K562 (cell line): ENCODE results near the gene EHD2. TPM values are rescaled to one million over a fixed set of nuclear protein-coding genes. Genes with fewer than 3 reads are reported as not detected.

Experiments used
- ATAC-seq: fragments of 200-7000 bp; cut with Tn5 transposase; 3 replicates; pipeline ENCODE4 v1.9.1; 2020; ENCODE audit warnings: moderate library complexity
- BruUV-seq: library from RNA; stranded (reverse); fragments of 400-500 nt; replicated peaks from 2 replicates; lab custom pipeline; 2021; lab: Mats Ljungman, UMichigan
- CTCF ChIA-PET: fragments of 300-600 bp; formaldehyde crosslinking; extraction: SDS; loops from one replicate; lab custom pipeline; 2021; ENCODE audit warnings: low intra/inter-chr PET ratio; lab: Yijun Ruan, JAX
- POLR2A ChIA-PET: fragments of 300-600, 350-650 bp; sonication (Branson Sonifier 250); formaldehyde crosslinking; extraction: SDS; loops from one replicate; lab custom pipeline; 2021; ENCODE audit warnings: antibody characterized with exemption, inconsistent platforms; lab: Yijun Ruan, JAX
- DNase-seq, 4 experiments: peaks; one replicate each; pipeline versions ENCODE4 v3.0.0 to v3.0.0-alpha.2; 2011 to 2018; ENCODE audit warnings: low spot score in 3 of 4, mixed read lengths in 3 of 4; ENCODE audit errors: extremely low read depth in 1 of 4
- FAIRE-seq: peaks from 2 replicates; lab custom pipeline; 2011; peaks lifted over from hg19 to GRCh38; lab: Jason Lieb, UNC
- H2AFZ ChIP-seq: 2 replicates; pipeline ENCODE4 v1.6.0; 2011; ENCODE audit warnings: low read depth, low read length, control low read depth, inconsistent platforms
- H3K27ac ChIP-seq: fragments of 200-600 bp; 3 replicates; pipeline ENCODE4 v1.8.0; 2011; ENCODE audit warnings: low read depth, mild to moderate bottlenecking, control low read depth, inconsistent platforms, low read length, moderate library complexity, mixed read lengths; ENCODE audit errors: extremely low read depth
- H3K27me3 ChIP-seq, 2 experiments: fragments of 300-600 bp in 1 of 2; 2 replicates in 1 of 2; 3 replicates in 1 of 2; pipeline versions ENCODE4 v1.6.0 to v1.8.0; 2011; ENCODE audit warnings: inconsistent platforms in 2 of 2, low read length in 2 of 2, mild to moderate bottlenecking in 1 of 2, mixed read lengths in 1 of 2, moderate library complexity in 1 of 2; ENCODE audit not compliant: control insufficient read depth in 2 of 2, insufficient read depth in 2 of 2
- H3K36me3 ChIP-seq: fragments of 300-600 bp; 3 replicates; pipeline ENCODE4 v1.8.0; 2011; ENCODE audit warnings: mild to moderate bottlenecking, low read length, inconsistent platforms; ENCODE audit not compliant: control insufficient read depth, insufficient read depth
- H3K4me1 ChIP-seq, 2 experiments: fragments of 200-600 bp in 1 of 2; replicated peaks in 1 of 2; 2 replicates in 1 of 2; 3 replicates in 1 of 2; pipeline versions ENCODE4 v1.5.1 to v1.8.0; 2011; ENCODE audit warnings: inconsistent platforms in 2 of 2, low read length in 2 of 2, mild to moderate bottlenecking in 1 of 2, mixed read lengths in 1 of 2, moderate library complexity in 1 of 2; ENCODE audit not compliant: control insufficient read depth in 2 of 2, insufficient read depth in 2 of 2
- H3K4me2 ChIP-seq: 2 replicates; pipeline ENCODE4 v1.6.1; 2011; ENCODE audit warnings: low read length, control low read depth, inconsistent platforms, mixed read lengths; ENCODE audit not compliant: insufficient read depth
- H3K4me3 ChIP-seq: fragments of 200-600 bp; sonication (generic), shearing (Covaris generic); 2 replicates; pipeline ENCODE4 v1.5.1; 2016; ENCODE audit warnings: control low read depth, inconsistent platforms
- H3K79me2 ChIP-seq: fragments of 200-600 bp; 3 replicates; pipeline ENCODE4 v1.8.0; 2011; ENCODE audit warnings: low read length, inconsistent platforms; ENCODE audit not compliant: control insufficient read depth, insufficient read depth
- H3K9ac ChIP-seq, 2 experiments: 2 replicates each; pipeline versions ENCODE4 v1.6.0 to v1.6.1; 2011; ENCODE audit warnings: low read depth in 2 of 2, low read length in 2 of 2, control low read depth in 1 of 2, inconsistent platforms in 1 of 2, mild to moderate bottlenecking in 1 of 2, mixed read lengths in 1 of 2; ENCODE audit not compliant: insufficient read depth in 1 of 2
- H3K9me1 ChIP-seq: one replicate; pipeline ENCODE4 v1.6.0; 2011; ENCODE audit warnings: inconsistent platforms, mild to moderate bottlenecking, low read length, moderate library complexity; ENCODE audit not compliant: control insufficient read depth, insufficient read depth
- H3K9me3 ChIP-seq: replicated peaks from 2 replicates; pipeline ENCODE4 v1.5.1; 2011; ENCODE audit warnings: low read depth, low read length, inconsistent platforms; ENCODE audit not compliant: control insufficient read depth, insufficient read depth
- H4K20me1 ChIP-seq: replicated peaks from 2 replicates; pipeline ENCODE4 v1.6.1; 2011; ENCODE audit warnings: low read length, inconsistent platforms, mixed read lengths; ENCODE audit not compliant: control insufficient read depth, insufficient read depth
- CBX8 ChIP-seq: fragments of 200-600 bp; sonication (generic); IDR thresholded peaks from 2 replicates; pipeline ENCODE4 v1.6.1; 2012; ENCODE audit warnings: borderline replicate concordance, mixed run types, low read depth, mild to moderate bottlenecking, moderate library complexity, mixed read lengths, low read length, control low read depth, inconsistent platforms; ENCODE audit not compliant: poor library complexity, severe bottlenecking; ENCODE audit errors: extremely low read depth
- FOXK1 ChIP-seq: sonication (generic); formaldehyde crosslinking; IDR thresholded peaks from 2 replicates; pipeline ENCODE4 v1.8.0; 2022; ENCODE audit warnings: missing genetic modification reagents, mild to moderate bottlenecking, borderline replicate concordance
- L3MBTL2 ChIP-seq: fragments of 450-650 bp; IDR thresholded peaks from 2 replicates; pipeline ENCODE4 v1.6.1; 2016; ENCODE audit warnings: mild to moderate bottlenecking, moderate library complexity
- MAFK ChIP-seq: IDR thresholded peaks from 2 replicates; pipeline ENCODE4 v1.6.1; 2011; ENCODE audit warnings: low read length, improper control_type of control experiment
- MED1 ChIP-seq: sonication (generic); formaldehyde crosslinking; IDR thresholded peaks from 2 replicates; pipeline ENCODE4 v1.8.1; 2023; ENCODE audit warnings: missing genetic modification reagents, borderline replicate concordance
- MIER1 ChIP-seq: fragments of 450-650 bp; IDR thresholded peaks from 2 replicates; pipeline ENCODE4 v1.6.1; 2016; ENCODE audit warnings: antibody characterized with exemption, mild to moderate bottlenecking, low read depth
- NR2C1 ChIP-seq, 2 experiments: fragments of 450-650 bp; IDR thresholded peaks; 2 replicates each; pipeline ENCODE4 v1.6.1; 2017; ENCODE audit warnings: mild to moderate bottlenecking in 2 of 2, antibody characterized with exemption in 1 of 2, inconsistent platforms in 1 of 2, missing compliant biosample characterization in 1 of 2, missing genetic modification characterization in 1 of 2
- NR2C2 ChIP-seq, 2 experiments: fragments of 200-800 bp in 1 of 2; sonication (Bioruptor generic) in 1 of 2; sonication (generic) in 1 of 2; formaldehyde crosslinking in 1 of 2; IDR thresholded peaks; 2 replicates each; pipeline versions ENCODE4 v1.6.1 to v1.8.0; 2016 to 2022; ENCODE audit warnings: mild to moderate bottlenecking in 1 of 2, missing compliant biosample characterization in 1 of 2, missing genetic modification characterization in 1 of 2, missing genetic modification reagents in 1 of 2
- NUFIP1 ChIP-seq: fragments of 450-650 bp; IDR thresholded peaks from 2 replicates; pipeline ENCODE4 v1.6.1; 2018; ENCODE audit not compliant: partially characterized antibody
- PURB ChIP-seq: sonication (generic); formaldehyde crosslinking; IDR thresholded peaks from 2 replicates; pipeline ENCODE4 v1.9.0; 2021; ENCODE audit warnings: low read depth, mild to moderate bottlenecking, missing genetic modification reagents
- RFX7 ChIP-seq: fragments of 250-450 bp; sonication (Bioruptor Pico); IDR thresholded peaks from 2 replicates; pipeline ENCODE4 v1.5.1; 2021; ENCODE audit warnings: mild to moderate bottlenecking
- ZNF274 ChIP-seq: IDR thresholded peaks from 2 replicates; pipeline ENCODE4 v1.6.1; 2011; ENCODE audit warnings: low read depth, mild to moderate bottlenecking, low read length, moderate library complexity, borderline replicate concordance
- WGBS: fragments of 100-300 bp; shearing (Covaris generic); methylation state at CpG from one replicate; pipeline ENCODE4 v1.1.6; 2016; ENCODE audit warnings: low coverage, mixed read lengths; ENCODE audit not compliant: insufficient coverage; ENCODE audit errors: missing lambda C conversion rate; 5-methylcytosine and 5-hydroxymethylcytosine counted together
- in situ Hi-C: fragments of 300-500 bp; cut with MboI; formaldehyde crosslinking; loops from 4 replicates; pipeline ENCODE4 v1.15.0; 2018; ENCODE audit warnings: inconsistent platforms, mixed read lengths
- intact Hi-C: fragments of 100-400 bp; cut with micrococcal nuclease; formaldehyde crosslinking; loops from 2 replicates; pipeline ENCODE4 v1.14.2; 2022
- polyA plus RNA-seq, 8 experiments: library from polyadenylated mRNA; depleted of rRNA in 4 of 8; stranded (reverse) in 5 of 8; unstranded in 3 of 8; fragments of >200 nt; fragmentation: Nextera tagmentation in 2 of 8; fragmentation: Illumina TruSeq in 1 of 8; extraction: Ambion mirVana in 2 of 8; extraction: Trizol in 1 of 8; gene quantifications; 2 replicates each; pipeline versions ENCODE4 v1.2.1 to v1.2.3, GENCODE V29; 2011 to 2014; ENCODE audit warnings: inconsistent platforms in 1 of 8, missing spikeins in 1 of 8
- total RNA-seq, 7 experiments: library from RNA; depleted of rRNA in 6 of 7; stranded (reverse); fragments of >200 nt in 6 of 7; fragmentation: Illumina TruSeq in 2 of 7; extraction: Trizol in 2 of 7; gene quantifications; 2 replicates each; pipeline versions ENCODE4 v1.2.1 to v1.2.3, GENCODE V29; 2011 to 2021; ENCODE audit warnings: low replicate concordance in 1 of 7
- TF ChIP-seq, protein P1 (sequence below): fragments of 250-450 bp; sonication (Bioruptor Pico); IDR thresholded peaks from 2 replicates; pipeline ENCODE4 v1.4.0; 2020; ENCODE audit warnings: mild to moderate bottlenecking, moderate library complexity

The EHD2 gene
- total and polyA plus RNA-seq, 9 of the 15 experiments (the other 6 are each of a cell fraction or from before 2014, with no cell fraction given) = 1.7 to 32.2 (median 3.0) TPM

DNA sequence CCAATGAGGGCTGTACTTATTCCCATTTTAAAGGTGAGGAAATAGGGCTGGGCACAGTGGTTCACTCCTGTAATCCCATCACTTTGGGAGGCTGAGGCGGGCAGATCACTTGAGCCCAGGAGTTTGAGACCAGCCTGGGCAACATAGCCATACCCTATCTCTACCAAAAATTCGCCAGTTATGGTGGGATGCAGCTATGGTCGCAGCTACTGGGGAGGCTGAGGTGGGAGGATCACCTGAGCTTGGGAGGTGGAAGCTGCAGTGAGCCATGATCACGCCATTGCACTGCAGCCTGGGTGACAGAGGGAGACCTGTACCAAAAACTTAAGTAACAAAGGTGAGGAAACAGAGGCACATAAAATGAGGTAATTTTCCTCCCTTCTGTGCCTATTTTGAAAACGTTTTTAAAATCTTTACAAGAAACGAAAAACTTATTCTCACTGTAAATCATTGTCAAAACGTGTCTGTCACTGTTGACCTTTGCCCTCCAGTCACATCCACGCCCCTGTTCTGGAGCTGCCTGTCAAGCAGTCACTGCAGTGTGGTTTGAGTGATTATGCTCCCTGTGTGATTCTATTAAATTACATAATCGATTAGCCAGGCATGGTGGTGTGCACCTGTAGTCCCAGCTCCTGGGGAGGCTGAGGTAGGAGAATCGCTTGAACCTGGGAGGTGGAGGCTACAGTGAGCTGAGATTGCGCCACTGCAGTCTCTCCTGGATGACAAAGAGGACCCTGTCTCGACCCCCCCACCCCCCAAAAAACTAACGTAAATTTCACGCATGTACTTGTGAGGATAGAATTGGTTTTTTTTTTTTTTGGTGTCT, 44.6 kb downstream of the EHD2 start:
- FAIRE-seq = peak; percentile 65
- Histone ChIP-seq H3K4me2 (no peak overlapping the region), H3K9ac (no peak overlapping the region), H3K4me1 (peaks cover 0 to 15% of the 10 kb centered on the region in 2 experiments; a peak in 2 of 5 replicates), H3K9me3 (no peaks in the 10 kb centered on the region), H4K20me1 (peaks cover 7% of the 10 kb centered on the region), H3K27me3 (no peaks in the 10 kb centered on the region), H3K27ac (no peak overlapping the region), H3K4me3 (no peak overlapping the region), H2AFZ (no peak overlapping the region), H3K36me3 (peaks cover 65% of the 10 kb centered on the region; the same call in 2 of the 3 replicates), H3K79me2 (no peaks in the 10 kb centered on the region), H3K9me1 (no peaks in the 10 kb centered on the region)
- no TSS peak for BruUV-seq
- 67% methylated on average over 14 of the region's 14 CpGs for WGBS
- peak; percentile 24; the same call in 1 of the 3 replicates for ATAC-seq
- intact Hi-C loops = no loop called here
- in situ Hi-C loops = no loop called here
- ChIA-PET POLR2A (interaction anchor here (0.5 to 3.4 kb wide), 10 partner anchors 9 to 497 kb away, joined by 3 to 17 read pairs (median 4); partner anchors contain the start of gene NOP53), CTCF (no interaction called here)
- DNase-seq = peak in 1 of 4 experiments; percentile 32
- TF ChIP-seq L3MBTL2 (no peak), MAFK (no peak), NR2C2 (CRISPR knock-in tag; IDR thresholded peaks at IDR 0.05) (0 out of 2 replicates have a peak, but pooled peaks have one; percentile 41), NR2C2 (tag; IDR thresholded peaks at IDR 0.05) (peak; percentile 56; the same call in 1 of the 2 replicates), FOXK1 (no peak), RFX7 (CRISPR knock-in tag) (no peak), MIER1 (no peak), PURB (no peak), ZNF274 (no peak), CBX8 (no peak), NUFIP1 (no peak), NR2C1 (IDR thresholded peaks at IDR 0.05) (peak; percentile 74), NR2C1 (tag; IDR thresholded peaks at IDR 0.05) (peak; percentile 77), MED1 (CRISPR knock-in tag) (no peak)
- TF ChIP-seq, protein P1, sequence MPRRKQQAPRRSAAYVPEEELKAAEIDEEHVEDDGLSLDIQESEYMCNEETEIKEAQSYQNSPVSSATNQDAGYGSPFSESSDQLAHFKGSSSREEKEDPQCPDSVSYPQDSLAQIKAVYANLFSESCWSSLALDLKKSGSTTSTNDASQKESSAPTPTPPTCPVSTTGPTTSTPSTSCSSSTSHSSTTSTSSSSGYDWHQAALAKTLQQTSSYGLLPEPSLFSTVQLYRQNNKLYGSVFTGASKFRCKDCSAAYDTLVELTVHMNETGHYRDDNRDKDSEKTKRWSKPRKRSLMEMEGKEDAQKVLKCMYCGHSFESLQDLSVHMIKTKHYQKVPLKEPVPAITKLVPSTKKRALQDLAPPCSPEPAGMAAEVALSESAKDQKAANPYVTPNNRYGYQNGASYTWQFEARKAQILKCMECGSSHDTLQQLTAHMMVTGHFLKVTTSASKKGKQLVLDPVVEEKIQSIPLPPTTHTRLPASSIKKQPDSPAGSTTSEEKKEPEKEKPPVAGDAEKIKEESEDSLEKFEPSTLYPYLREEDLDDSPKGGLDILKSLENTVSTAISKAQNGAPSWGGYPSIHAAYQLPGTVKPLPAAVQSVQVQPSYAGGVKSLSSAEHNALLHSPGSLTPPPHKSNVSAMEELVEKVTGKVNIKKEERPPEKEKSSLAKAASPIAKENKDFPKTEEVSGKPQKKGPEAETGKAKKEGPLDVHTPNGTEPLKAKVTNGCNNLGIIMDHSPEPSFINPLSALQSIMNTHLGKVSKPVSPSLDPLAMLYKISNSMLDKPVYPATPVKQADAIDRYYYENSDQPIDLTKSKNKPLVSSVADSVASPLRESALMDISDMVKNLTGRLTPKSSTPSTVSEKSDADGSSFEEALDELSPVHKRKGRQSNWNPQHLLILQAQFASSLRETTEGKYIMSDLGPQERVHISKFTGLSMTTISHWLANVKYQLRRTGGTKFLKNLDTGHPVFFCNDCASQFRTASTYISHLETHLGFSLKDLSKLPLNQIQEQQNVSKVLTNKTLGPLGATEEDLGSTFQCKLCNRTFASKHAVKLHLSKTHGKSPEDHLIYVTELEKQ (CRISPR knock-in tag) = no peak
